GM23248 (cell line): ENCODE results near the gene TMEM117. TPM values are rescaled to one million over a fixed set of nuclear protein-coding genes. Genes with fewer than 3 reads are reported as not detected.

Experiments used
- DNase-seq: peaks from one replicate; pipeline ENCODE4 v3.0.0-alpha.2; 2015
- H2AFZ ChIP-seq: fragments of 200-600 bp; sonication (generic); 2 replicates; pipeline ENCODE4 v1.6.1; 2016; ENCODE audit warnings: antibody characterized with exemption
- H3F3A ChIP-seq: fragments of 200-600 bp; sonication (generic); 2 replicates; pipeline ENCODE4 v1.6.1; 2016; ENCODE audit warnings: mild to moderate bottlenecking, antibody characterized with exemption, mixed run types; ENCODE audit not compliant: insufficient read depth
- H3K27ac ChIP-seq: fragments of 200-600 bp; sonication (generic); 2 replicates; pipeline ENCODE4 v1.5.1; 2016; ENCODE audit warnings: mild to moderate bottlenecking
- H3K27me3 ChIP-seq: fragments of 200-600 bp; sonication (generic); replicated peaks from 2 replicates; pipeline ENCODE4 v1.6.1; 2016; ENCODE audit warnings: mild to moderate bottlenecking; ENCODE audit not compliant: insufficient read depth
- H3K36me3 ChIP-seq: fragments of 200-600 bp; sonication (generic); 2 replicates; pipeline ENCODE4 v1.6.1; 2016; ENCODE audit warnings: low read depth, mild to moderate bottlenecking
- H3K4me1 ChIP-seq: fragments of 200-600 bp; sonication (generic); 2 replicates; pipeline ENCODE4 v1.6.1; 2016; ENCODE audit warnings: mild to moderate bottlenecking; ENCODE audit not compliant: insufficient read depth
- H3K4me2 ChIP-seq: fragments of 200-600 bp; sonication (generic); one replicate; pipeline ENCODE4 v1.6.1; 2016; ENCODE audit warnings: mild to moderate bottlenecking; ENCODE audit not compliant: unreplicated experiment
- H3K4me3 ChIP-seq: fragments of 200-600 bp; sonication (generic); 2 replicates; pipeline ENCODE4 v1.5.1; 2016; ENCODE audit warnings: mild to moderate bottlenecking
- H3K79me2 ChIP-seq: fragments of 200-600 bp; sonication (generic); 2 replicates; pipeline ENCODE4 v1.6.1; 2016; ENCODE audit warnings: mild to moderate bottlenecking; ENCODE audit not compliant: insufficient read depth
- H3K9ac ChIP-seq: fragments of 200-600 bp; sonication (generic); 2 replicates; pipeline ENCODE4 v1.6.1; 2016; ENCODE audit warnings: mild to moderate bottlenecking
- H3K9me2 ChIP-seq: fragments of 200-600 bp; sonication (generic); 2 replicates; pipeline ENCODE4 v1.6.1; 2016; ENCODE audit warnings: mixed run types, mild to moderate bottlenecking, moderate library complexity; ENCODE audit not compliant: insufficient read depth
- H3K9me3 ChIP-seq: fragments of 200-600 bp; sonication (generic); one replicate; pipeline ENCODE4 v1.6.1; 2017; ENCODE audit warnings: low read depth
- H4K20me1 ChIP-seq: fragments of 200-600 bp; sonication (generic); 2 replicates; pipeline ENCODE4 v1.6.0; 2016; ENCODE audit not compliant: insufficient read depth
- EZH2 ChIP-seq: fragments of 200-600 bp; sonication (generic); IDR thresholded peaks from 2 replicates; pipeline ENCODE4 v1.6.1; 2018; ENCODE audit warnings: antibody characterized with exemption, mild to moderate bottlenecking; ENCODE audit not compliant: insufficient read depth, poor library complexity, severe bottlenecking
- EZH2phosphoT487 ChIP-seq: fragments of 200-600 bp; sonication (generic); IDR thresholded peaks from 2 replicates; pipeline ENCODE4 v1.6.1; 2018; ENCODE audit warnings: antibody characterized with exemption, moderate library complexity, mild to moderate bottlenecking, low read depth; ENCODE audit not compliant: insufficient read depth
- WGBS, 2 experiments: methylation state at CpG; one replicate each; pipeline ENCODE4 v1.1.6; 2015 to 2017; ENCODE audit warnings: low lambda C conversion rate in 2 of 2, low coverage in 1 of 2; ENCODE audit errors: missing lambda C conversion rate in 2 of 2; 5-methylcytosine and 5-hydroxymethylcytosine counted together
- in situ Hi-C: fragments of 300-500 bp; cut with MboI; formaldehyde crosslinking; loops from 2 replicates; pipeline ENCODE4 v1.15.0; 2020
- polyA plus RNA-seq: library from polyadenylated mRNA; unstranded; fragments of >200 nt; fragmentation: Nextera tagmentation; extraction: Ambion mirVana; gene quantifications from 2 replicates; pipeline ENCODE4 v1.2.1, GENCODE V29; 2016
- total RNA-seq: library from RNA; depleted of rRNA; stranded (reverse); fragments of >200 nt; shearing (Covaris generic); gene quantifications from 2 replicates; pipeline ENCODE4 v1.2.3, GENCODE V29; 2014

TMEM117 gene
- total and polyA plus RNA-seq, 2 experiments from 2014 or later, result 12.1 to 19.1 TPM

DNA sequence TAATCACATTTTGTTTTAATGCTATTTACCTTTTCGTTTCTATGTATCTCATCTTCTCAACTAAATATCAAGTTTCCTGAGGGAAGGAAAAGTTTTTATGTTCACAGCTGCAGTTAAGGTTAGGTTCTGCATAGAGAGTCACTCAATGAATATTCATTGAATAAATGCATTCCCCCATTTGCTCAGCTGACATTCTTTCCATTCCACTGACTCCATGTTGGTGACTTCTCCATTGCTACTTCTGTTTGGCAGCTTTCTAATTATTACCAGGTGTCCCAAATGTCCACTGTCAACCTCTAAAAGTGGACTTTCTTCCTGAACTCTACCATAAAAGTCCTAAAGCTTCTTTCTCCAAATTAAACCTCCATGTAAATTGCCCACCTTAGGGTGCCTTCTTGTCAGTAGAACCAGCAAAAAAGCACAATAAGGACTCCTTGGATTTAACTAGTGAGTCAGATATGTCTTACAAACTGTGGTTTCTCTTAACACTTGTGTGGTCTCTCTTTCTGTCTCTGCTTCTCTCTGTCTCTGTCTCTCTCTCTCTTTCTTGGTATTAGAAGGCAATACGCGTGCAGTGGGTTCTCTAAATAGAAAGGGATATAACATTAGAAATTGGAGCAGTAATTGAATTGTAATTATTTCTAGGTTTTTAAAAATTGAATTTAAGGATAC, 85.9 kb downstream of the TMEM117 start:
- in situ Hi-C loops, result no loop called here
- Histone ChIP-seq H3K4me3 (no peak overlapping the region), H4K20me1 (no peaks in the 10 kb centered on the region), H3F3A (peaks cover 13% of the 10 kb centered on the region; the same call in 1 of the 2 replicates), H3K4me2 (peak overlapping the region; percentile 74), H3K27ac (peak overlapping the region; percentile 5; the same call in 1 of the 2 replicates), H3K9me3 (no peaks in the 10 kb centered on the region), H3K9me2 (no peaks in the 10 kb centered on the region), H3K36me3 (no peaks in the 10 kb centered on the region), H3K4me1 (peaks cover 15% of the 10 kb centered on the region), H3K79me2 (no peaks in the 10 kb centered on the region), H3K27me3 (no peaks in the 10 kb centered on the region), H3K9ac (no peak overlapping the region), H2AFZ (peak overlapping the region; percentile 59)
- 82 to 83% methylated on average over 3 of the region's 3 CpGs for WGBS, 2 experiments
- no peak for TF ChIP-seq EZH2
- no peak for TF ChIP-seq EZH2phosphoT487
- peak; percentile 60 for DNase-seq

DNA sequence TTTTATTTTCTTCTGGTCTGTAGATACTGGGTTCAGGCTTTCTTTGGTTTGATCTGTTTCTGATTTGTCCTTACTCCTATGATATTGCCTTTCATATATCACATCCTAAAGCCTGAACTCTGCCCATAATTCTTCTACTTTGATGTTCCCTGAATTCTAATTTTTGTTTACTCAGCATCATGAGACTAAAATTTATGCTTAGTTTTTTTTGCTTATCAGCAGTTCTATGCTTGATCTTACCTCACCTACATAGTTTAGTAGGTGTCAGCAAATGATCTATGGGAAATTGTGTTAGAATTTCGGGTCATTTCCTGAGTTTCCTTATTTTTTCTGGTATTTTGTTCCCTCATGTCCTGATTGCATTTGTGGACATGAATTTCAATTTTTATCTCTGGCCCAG, 94.2 kb downstream of the TMEM117 start:
- TF ChIP-seq EZH2 (no peak), EZH2phosphoT487 (no peak)
- H3K9me2 ChIP-seq, result no peaks in the 10 kb centered on the region
- no peaks in the 10 kb centered on the region for H3K27me3 ChIP-seq
- 19 to 38% methylated on average over 1 of the region's 1 CpG for WGBS, 2 experiments
- no peak overlapping the region for H3K9ac ChIP-seq
- H3K36me3 ChIP-seq, result no peaks in the 10 kb centered on the region; the same call in 1 of the 2 replicates
- no peaks in the 10 kb centered on the region for H3K79me2 ChIP-seq
- H3F3A ChIP-seq, result no peaks in the 10 kb centered on the region
- no peak overlapping the region for H2AFZ ChIP-seq
- no peak overlapping the region for H3K4me3 ChIP-seq
- in situ Hi-C loops, result no loop called here
- no peaks in the 10 kb centered on the region for H3K4me1 ChIP-seq
- no peak for DNase-seq
- H3K27ac ChIP-seq, result no peak overlapping the region
- H4K20me1 ChIP-seq, result no peaks in the 10 kb centered on the region
- no peak overlapping the region for H3K4me2 ChIP-seq
- H3K9me3 ChIP-seq, result no peaks in the 10 kb centered on the region

DNA sequence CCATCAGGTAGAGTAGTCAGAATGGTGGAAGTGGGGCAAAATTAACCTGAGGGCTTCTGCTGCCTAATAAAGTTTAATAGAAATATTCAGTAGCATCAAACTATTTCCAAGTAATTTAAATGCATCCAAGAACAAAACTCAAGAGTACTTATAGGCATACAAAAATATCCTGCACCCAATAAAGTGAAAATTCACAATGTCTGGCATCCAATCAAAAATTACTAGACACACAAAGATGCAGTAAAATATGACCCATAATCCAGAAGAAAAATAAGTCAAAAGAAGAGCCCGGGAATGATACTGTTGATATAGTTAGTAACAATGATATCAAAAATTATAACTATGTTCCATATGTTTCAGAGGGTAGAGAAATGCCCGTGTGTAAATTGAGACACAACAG, 95.3 kb downstream of the TMEM117 start:
- no peak for DNase-seq
- Histone ChIP-seq H3K9me3 (no peaks in the 10 kb centered on the region), H3F3A (no peaks in the 10 kb centered on the region), H3K4me2 (no peak overlapping the region), H3K27me3 (no peaks in the 10 kb centered on the region), H3K9me2 (no peaks in the 10 kb centered on the region), H4K20me1 (no peaks in the 10 kb centered on the region), H3K4me1 (no peaks in the 10 kb centered on the region), H3K36me3 (no peaks in the 10 kb centered on the region; the same call in 1 of the 2 replicates), H3K27ac (no peak overlapping the region), H3K9ac (no peak overlapping the region), H3K4me3 (no peak overlapping the region), H3K79me2 (no peaks in the 10 kb centered on the region), H2AFZ (no peak overlapping the region)
- TF ChIP-seq EZH2 (no peak), EZH2phosphoT487 (no peak)
- WGBS, 2 experiments, result 76 to 81% methylated on average over 2 of the region's 2 CpGs
- in situ Hi-C loops, result no loop called here

DNA sequence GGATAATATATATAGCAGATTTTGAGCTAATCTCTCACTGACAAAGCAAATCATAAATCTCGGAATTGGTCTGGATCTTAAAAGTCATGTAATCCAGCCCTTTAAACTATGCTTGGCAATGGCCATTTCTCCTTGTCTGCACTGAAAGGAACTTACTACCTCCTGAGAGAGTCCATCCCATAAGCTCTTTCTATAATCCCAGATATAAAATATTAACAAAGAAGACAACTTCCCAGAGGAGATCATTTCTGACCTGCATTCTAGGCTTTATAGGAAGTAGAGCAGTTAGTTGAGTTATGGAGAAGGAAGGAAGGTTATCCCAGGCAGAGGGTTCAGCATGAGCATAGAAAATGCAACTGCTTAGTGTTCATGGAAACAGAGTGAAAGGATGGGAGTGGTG, 99.7 kb downstream of the TMEM117 start:
- no peaks in the 10 kb centered on the region for H3K79me2 ChIP-seq
- no peaks in the 10 kb centered on the region for H3K9me3 ChIP-seq
- H3K9me2 ChIP-seq, result peaks cover 6% of the 10 kb centered on the region; the same call in 1 of the 2 replicates
- in situ Hi-C loops, result no loop called here
- H3K4me2 ChIP-seq, result no peak overlapping the region
- no peaks in the 10 kb centered on the region for H3F3A ChIP-seq
- no peak for DNase-seq
- H3K27me3 ChIP-seq, result no peaks in the 10 kb centered on the region
- no peak overlapping the region for H3K9ac ChIP-seq
- H3K36me3 ChIP-seq, result no peaks in the 10 kb centered on the region; the same call in 1 of the 2 replicates
- H3K27ac ChIP-seq, result no peak overlapping the region
- WGBS, 2 experiments, result 91 to 93% methylated on average over 1 of the region's 1 CpG
- no peaks in the 10 kb centered on the region for H4K20me1 ChIP-seq
- no peak overlapping the region for H3K4me3 ChIP-seq
- no peak for TF ChIP-seq EZH2phosphoT487
- no peak for TF ChIP-seq EZH2
- no peaks in the 10 kb centered on the region for H3K4me1 ChIP-seq
- no peak overlapping the region for H2AFZ ChIP-seq
